HepG2 (cell line): ENCODE results near the gene ACOT13. TPM values are rescaled to one million over a fixed set of nuclear protein-coding genes. Genes with fewer than 3 reads are reported as not detected.

ENCODE experiments used
- ATAC-seq: fragments of 200-7000 bp; cut with Tn5 transposase; 3 replicates; pipeline ENCODE4 v1.9.1; 2020; ENCODE audit warnings: mild to moderate bottlenecking, moderate library complexity
- BruUV-seq: library from RNA; stranded (reverse); fragments of 400-500 nt; replicated peaks from 2 replicates; lab custom pipeline; 2021; lab: Mats Ljungman, UMichigan
- CTCF ChIA-PET: fragments of 300-600 bp; formaldehyde crosslinking; extraction: SDS; loops from one replicate; lab custom pipeline; 2021; ENCODE audit warnings: low total read pairs, inconsistent platforms, low intra/inter-chr PET ratio; lab: Yijun Ruan, JAX
- POLR2A ChIA-PET: fragments of 350-600 bp; sonication (Branson Sonifier 250); formaldehyde crosslinking; loops from one replicate; lab custom pipeline; 2020; ENCODE audit warnings: antibody characterized with exemption, inconsistent platforms; lab: Yijun Ruan, JAX
- DNase-seq: peaks from one replicate; pipeline ENCODE4 v3.0.0-alpha.2; 2015; ENCODE audit warnings: low spot score
- FAIRE-seq: peaks from 3 replicates; lab custom pipeline; 2011; peaks lifted over from hg19 to GRCh38; lab: Jason Lieb, UNC
- H2AFZ ChIP-seq: one replicate; pipeline ENCODE4 v1.6.1; 2011; ENCODE audit warnings: low read length, inconsistent platforms
- H3K27ac ChIP-seq: fragments of 300-600 bp; 3 replicates; pipeline ENCODE4 v1.8.0; 2011; ENCODE audit warnings: mixed run types, mild to moderate bottlenecking, mixed read lengths, low read length, inconsistent platforms; ENCODE audit not compliant: insufficient read depth; ENCODE audit errors: extremely low read length
- H3K27me3 ChIP-seq, 2 experiments: fragments of 200-600 bp in 1 of 2; 2 replicates in 1 of 2; 3 replicates in 1 of 2; pipeline versions ENCODE4 v1.6.0 to v1.8.0; 2011; ENCODE audit warnings: low read length in 2 of 2, mild to moderate bottlenecking in 2 of 2, moderate library complexity in 2 of 2, inconsistent platforms in 1 of 2; ENCODE audit not compliant: insufficient read depth in 2 of 2, control insufficient read depth in 1 of 2
- H3K36me3 ChIP-seq, 2 experiments: fragments of 200-600 bp in 1 of 2; replicated peaks in 1 of 2; 2 replicates in 1 of 2; 3 replicates in 1 of 2; pipeline versions ENCODE4 v1.5.1 to v1.8.0; 2011; ENCODE audit warnings: low read length in 2 of 2, inconsistent platforms in 1 of 2; ENCODE audit not compliant: insufficient read depth in 2 of 2, control insufficient read depth in 1 of 2
- H3K4me1 ChIP-seq: 2 replicates; pipeline ENCODE4 v1.5.1; 2012; ENCODE audit warnings: low read length, inconsistent platforms; ENCODE audit not compliant: insufficient read depth
- H3K4me2 ChIP-seq: 2 replicates; pipeline ENCODE4 v1.6.0; 2011; ENCODE audit warnings: low read depth, low read length, inconsistent platforms
- H3K4me3 ChIP-seq, 3 experiments: fragments of 200-600 bp in 1 of 3; sonication (generic), shearing (Covaris generic) in 1 of 3; replicated peaks in 1 of 3; 2 replicates each; pipeline ENCODE4 v1.5.1; 2011 to 2016; ENCODE audit warnings: low read length in 3 of 3, inconsistent platforms in 2 of 3, low read depth in 2 of 3, mild to moderate bottlenecking in 2 of 3, control low read depth in 1 of 3, mixed read lengths in 1 of 3; ENCODE audit not compliant: insufficient read depth in 1 of 3
- H3K79me2 ChIP-seq: one replicate; pipeline ENCODE4 v1.6.1; 2011; ENCODE audit warnings: low read length, inconsistent platforms; ENCODE audit not compliant: insufficient read depth
- H3K9ac ChIP-seq: 2 replicates; pipeline ENCODE4 v1.6.0; 2011; ENCODE audit warnings: mild to moderate bottlenecking, low read depth, low read length, inconsistent platforms; ENCODE audit not compliant: insufficient read depth
- H3K9me3 ChIP-seq: 2 replicates; pipeline ENCODE4 v1.5.1; 2012; ENCODE audit warnings: mild to moderate bottlenecking, low read length
- H4K20me1 ChIP-seq: 2 replicates; pipeline ENCODE4 v1.6.0; 2011; ENCODE audit warnings: inconsistent platforms, mild to moderate bottlenecking, low read length, moderate library complexity; ENCODE audit not compliant: insufficient read depth
- FOXO4 ChIP-seq: sonication (generic); formaldehyde crosslinking; conservative IDR thresholded peaks from 2 replicates; pipeline ENCODE4 v1.8.1; 2023; ENCODE audit warnings: missing genetic modification reagents
- FOXP1 ChIP-seq, 2 experiments: fragments of 450-650 bp in 1 of 2; IDR thresholded peaks; 2 replicates each; pipeline ENCODE4 v1.6.1; 2017 to 2018; ENCODE audit warnings: antibody characterized with exemption in 1 of 2
- MBNL3 ChIP-seq: fragments of 250-450 bp; sonication (Bioruptor Pico); conservative IDR thresholded peaks from 2 replicates; pipeline ENCODE4 v1.8.0; 2022; ENCODE audit warnings: mild to moderate bottlenecking, inconsistent platforms
- SAFB2 ChIP-seq: sonication (generic); formaldehyde crosslinking; IDR thresholded peaks from 2 replicates; pipeline ENCODE4 v1.5.1; 2020; ENCODE audit warnings: missing genetic modification reagents, low read depth, mild to moderate bottlenecking, borderline replicate concordance
- TGIF2 ChIP-seq: IDR thresholded peaks from 2 replicates; pipeline ENCODE4 v1.6.1; 2016; ENCODE audit warnings: control low read depth, missing compliant biosample characterization
- ZEB1 ChIP-seq: IDR thresholded peaks from 2 replicates; pipeline ENCODE4 v1.6.1; 2012; ENCODE audit warnings: mild to moderate bottlenecking, low read depth, inconsistent platforms; ENCODE audit not compliant: insufficient replicate concordance
- ZNF121 ChIP-seq: sonication (generic); formaldehyde crosslinking; IDR thresholded peaks from 2 replicates; pipeline ENCODE4 v1.5.0; 2020; ENCODE audit warnings: mild to moderate bottlenecking, missing genetic modification reagents
- ZNF597 ChIP-seq: sonication (generic); formaldehyde crosslinking; IDR thresholded peaks from 2 replicates; pipeline ENCODE4 v1.5.0; 2020; ENCODE audit warnings: missing genetic modification reagents
- ZNF678 ChIP-seq: sonication (generic); formaldehyde crosslinking; IDR thresholded peaks from 2 replicates; pipeline ENCODE4 v1.4.0; 2020; ENCODE audit warnings: mild to moderate bottlenecking, missing genetic modification reagents
- WGBS: methylation state at CpG from one replicate; pipeline ENCODE4 v1.1.6; 2017; ENCODE audit warnings: low lambda C conversion rate; 5-methylcytosine and 5-hydroxymethylcytosine counted together
- in situ Hi-C: cut with HindIII; loops from 2 replicates; pipeline ENCODE4 v1.10.0; 2017; ENCODE audit warnings: low pct_unique_long_range_greater_than_20kb; ENCODE audit not compliant: extremely low pct_ligation_motif_present
- intact Hi-C: fragments of 100-400 bp; cut with micrococcal nuclease; formaldehyde crosslinking; loops from one replicate; pipeline ENCODE4 v1.10.0; 2022; ENCODE audit not compliant: unreplicated experiment
- polyA plus RNA-seq, 8 experiments: library from polyadenylated mRNA; depleted of rRNA in 3 of 8; stranded (reverse) in 7 of 8; unstranded in 1 of 8; fragments of >200 nt; fragmentation: Illumina TruSeq in 4 of 8; extraction: Trizol in 4 of 8; gene quantifications; 2 replicates each; pipeline versions ENCODE4 v1.2.1 to v1.2.3, GENCODE V29; 2011 to 2016; ENCODE audit warnings: low read depth in 4 of 8, missing spikeins in 1 of 8, mixed read lengths in 1 of 8; ENCODE audit not compliant: insufficient read depth in 1 of 8
- total RNA-seq, 5 experiments: library from RNA; depleted of rRNA; stranded (reverse); fragments of >200 nt; fragmentation: Illumina TruSeq; extraction: Trizol; gene quantifications; 2 replicates each; pipeline ENCODE4 v1.2.3, GENCODE V29; 2016; ENCODE audit warnings: low read depth in 1 of 5

The ACOT13 gene
- total and polyA plus RNA-seq, 2 of the 13 experiments (the other 11 are each of a cell fraction or from before 2014, with no cell fraction given) = 31.5 to 45.1 TPM

- ChIA-PET CTCF (interaction anchor here (1.1 to 1.4 kb wide), 2 partner anchors 109 to 112 kb away, joined by 3 to 7 read pairs; no protein-coding TSS in a partner anchor), POLR2A (interaction anchor here (1.5 kb wide), 1 partner anchor 27 kb away, joined by 3 read pairs; no protein-coding TSS in a partner anchor)
- Histone ChIP-seq H3K27me3 (no peaks in the 10 kb centered on the region), H3K27ac (no peak overlapping the region), H3K9ac (no peak overlapping the region), H2AFZ (no peak overlapping the region), H3K4me1 (peaks cover 5% of the 10 kb centered on the region; the same call in 1 of the 2 replicates), H3K36me3 (no peaks in the 10 kb centered on the region), H3K4me3 (no peak overlapping the region), H3K9me3 (no peaks in the 10 kb centered on the region), H3K79me2 (no peaks in the 10 kb centered on the region), H3K4me2 (no peak overlapping the region), H4K20me1 (no peaks in the 10 kb centered on the region)
- DNase-seq (no peak), ATAC-seq (no peak), FAIRE-seq (no peak)
- no TSS peak for BruUV-seq
- 61% methylated on average over 3 of the region's 3 CpGs for WGBS
- in situ Hi-C loops (loop anchor here (10.0 kb wide), 1 partner anchor 258 kb away; no protein-coding TSS in a partner anchor), intact Hi-C loops (loop anchor here (10.0 kb wide), 2 partner anchors 168 to 198 kb away; partner anchors contain the start of gene ALDH5A1)
- no peak for TF ChIP-seq MBNL3 (CRISPR knock-in tag)
- no peak for TF ChIP-seq FOXP1 (IDR thresholded peaks at IDR 0.05)
- no peak for TF ChIP-seq FOXP1 (CRISPR knock-in tag; IDR thresholded peaks at IDR 0.05)
- TF ChIP-seq TGIF2 (CRISPR knock-in tag) = no peak
- TF ChIP-seq ZNF121 (CRISPR knock-in tag) = peak; percentile 82
Measured at GRCh38 chr6:24692415-24692814, 25.5 kb downstream of the ACOT13 start.

GRCh38 chr6:24692848-24693592, 26.1 kb downstream of the ACOT13 start:
- TF ChIP-seq ZNF678 (CRISPR knock-in tag) (no peak), ZNF597 (CRISPR knock-in tag) (no peak), SAFB2 (no peak), FOXO4 (0 out of 2 replicates have a peak, but pooled peaks have one; percentile 89), ZEB1 (no peak)
- intact Hi-C loops = loop anchor here (10.0 kb wide), 2 partner anchors 168 to 198 kb away; partner anchors contain the start of gene ALDH5A1

More at GRCh38 chr6:24692848-24693592, 26.1 kb downstream of the ACOT13 start:
- ChIA-PET POLR2A (interaction anchor here (1.5 kb wide), 1 partner anchor 28 kb away, joined by 3 read pairs; no protein-coding TSS in a partner anchor), CTCF (interaction anchor here (1.1 to 1.4 kb wide), 2 partner anchors 110 to 112 kb away, joined by 3 to 7 read pairs; no protein-coding TSS in a partner anchor)
- Histone ChIP-seq H3K9me3 (no peaks in the 10 kb centered on the region), H3K36me3 (no peaks in the 10 kb centered on the region), H3K4me1 (peaks cover 5% of the 10 kb centered on the region; the same call in 1 of the 2 replicates), H3K79me2 (no peaks in the 10 kb centered on the region), H3K4me3 (no peak overlapping the region), H4K20me1 (no peaks in the 10 kb centered on the region), H3K4me2 (no peak overlapping the region), H2AFZ (no peak overlapping the region), H3K27ac (no peak overlapping the region), H3K27me3 (no peaks in the 10 kb centered on the region), H3K9ac (no peak overlapping the region)
- FAIRE-seq (no peak), DNase-seq (no peak), ATAC-seq (no peak; the same call in 2 of the 3 replicates)
- 96% methylated on average over 2 of the region's 2 CpGs for WGBS
- in situ Hi-C loops = loop anchor here (10.0 kb wide), 1 partner anchor 258 kb away; no protein-coding TSS in a partner anchor
- BruUV-seq = no TSS peak
